Endothelial cell of umbilical vein (primary cell): ENCODE measurements around the gene ONECUT2. TPM values are rescaled to one million over a fixed set of nuclear protein-coding genes. Genes with fewer than 3 reads are reported as not detected.

Experiments
- BruUV-seq: library from RNA; stranded (reverse); fragments of 400-500 nt; replicated peaks from 2 replicates; lab custom pipeline; 2021; lab: Mats Ljungman, UMichigan
- CTCF ChIA-PET: fragments of 300-600, 350-600 bp; sonication (Branson Sonifier 250); formaldehyde crosslinking; loops from one replicate; lab custom pipeline; 2021; ENCODE audit warnings: antibody characterized with exemption, inconsistent platforms; lab: Charles Lee
- POLR2A ChIA-PET: fragments of 300-600, 350-600 bp; sonication (Branson Sonifier 250); formaldehyde crosslinking; loops from one replicate; lab custom pipeline; 2021; ENCODE audit warnings: antibody characterized with exemption, inconsistent platforms; lab: Charles Lee
- DNase-seq: peaks from one replicate; pipeline ENCODE4 v3.0.0-alpha.2; 2011; ENCODE audit warnings: low read depth, low spot score
- FAIRE-seq: peaks from 2 replicates; lab custom pipeline; 2011; peaks lifted over from hg19 to GRCh38; lab: Jason Lieb, UNC
- H2AFZ ChIP-seq: 2 replicates; pipeline ENCODE4 v1.6.0; 2012; ENCODE audit warnings: low read depth, low read length, control low read depth, inconsistent platforms
- H3K27ac ChIP-seq: 2 replicates; pipeline ENCODE4 v1.5.1; 2011; ENCODE audit warnings: low read depth, mild to moderate bottlenecking, control low read depth, low read length, moderate library complexity; ENCODE audit not compliant: insufficient read depth
- H3K27me3 ChIP-seq, 2 experiments: 2 replicates each; pipeline versions ENCODE4 v1.6.0 to v1.6.1; 2011; ENCODE audit warnings: low read length in 2 of 2, mixed read lengths in 1 of 2; ENCODE audit not compliant: control insufficient read depth in 2 of 2, insufficient read depth in 2 of 2
- H3K36me3 ChIP-seq, 2 experiments: 2 replicates in 1 of 2; 3 replicates in 1 of 2; pipeline ENCODE4 v1.5.1; 2011; ENCODE audit warnings: low read length in 2 of 2, mild to moderate bottlenecking in 1 of 2, moderate library complexity in 1 of 2; ENCODE audit not compliant: control insufficient read depth in 2 of 2, insufficient read depth in 2 of 2; ENCODE audit errors: extremely low read depth in 1 of 2
- H3K4me1 ChIP-seq: 3 replicates; pipeline ENCODE4 v1.5.1; 2011; ENCODE audit warnings: mild to moderate bottlenecking, low read length; ENCODE audit not compliant: control insufficient read depth, insufficient read depth; ENCODE audit errors: extremely low read depth
- H3K4me2 ChIP-seq: 2 replicates; pipeline ENCODE4 v1.6.1; 2011; ENCODE audit warnings: low read length, control low read depth, mixed read lengths; ENCODE audit not compliant: insufficient read depth
- H3K4me3 ChIP-seq, 3 experiments: fragments of 200-600 bp in 1 of 3; sonication (generic), shearing (Covaris generic) in 1 of 3; replicated peaks in 1 of 3; 2 replicates each; pipeline ENCODE4 v1.5.1; 2011 to 2016; ENCODE audit warnings: control low read depth in 3 of 3, low read length in 3 of 3, mild to moderate bottlenecking in 2 of 3, inconsistent platforms in 1 of 3, low read depth in 1 of 3, moderate library complexity in 1 of 3; ENCODE audit not compliant: insufficient read depth in 1 of 3
- H3K79me2 ChIP-seq: 2 replicates; pipeline ENCODE4 v1.6.0; 2012; ENCODE audit warnings: low read length, inconsistent platforms; ENCODE audit not compliant: control insufficient read depth, insufficient read depth
- H3K9ac ChIP-seq: replicated peaks from 2 replicates; pipeline ENCODE3; 2011; ENCODE audit warnings: low read length, control low read depth; ENCODE audit not compliant: insufficient read depth; ENCODE audit errors: extremely low read depth
- H3K9me1 ChIP-seq: replicated peaks from 3 replicates; pipeline ENCODE4 v1.6.0; 2011; ENCODE audit warnings: mild to moderate bottlenecking, low read length; ENCODE audit not compliant: control insufficient read depth, insufficient read depth; ENCODE audit errors: extremely low read depth
- H3K9me3 ChIP-seq: replicated peaks from 2 replicates; pipeline ENCODE4 v1.5.1; 2012; ENCODE audit warnings: low read length, inconsistent platforms; ENCODE audit not compliant: control insufficient read depth, insufficient read depth
- H4K20me1 ChIP-seq: replicated peaks from 2 replicates; pipeline ENCODE3; 2011; ENCODE audit warnings: mild to moderate bottlenecking, low read length; ENCODE audit not compliant: control insufficient read depth, insufficient read depth; ENCODE audit errors: extremely low read depth
- CTCF ChIP-seq, 2 donors: IDR thresholded peaks; 1 replicate in 1 of 2; 2 replicates in 1 of 2; pipeline ENCODE4 v1.5.1; 2011; ENCODE audit warnings: low read length in 2 of 2, mild to moderate bottlenecking in 2 of 2, moderate library complexity in 2 of 2, control low read depth in 1 of 2, inconsistent platforms in 1 of 2, low read depth in 1 of 2; ENCODE audit not compliant: insufficient read depth in 1 of 2; ENCODE audit errors: extremely low read depth in 1 of 2
- EZH2 ChIP-seq: IDR thresholded peaks from 2 replicates; pipeline ENCODE4 v1.6.1; 2012; ENCODE audit warnings: borderline replicate concordance, low read depth, mild to moderate bottlenecking, moderate library complexity, low read length, inconsistent platforms; ENCODE audit not compliant: severe bottlenecking
- FOS ChIP-seq: IDR thresholded peaks from 2 replicates; pipeline ENCODE4 v1.6.1; 2011; ENCODE audit warnings: mild to moderate bottlenecking, low read length, moderate library complexity, borderline replicate concordance; ENCODE audit not compliant: insufficient read depth
- GATA2 ChIP-seq: IDR thresholded peaks from 2 replicates; pipeline ENCODE4 v1.7.0; 2011; ENCODE audit warnings: low read depth, mild to moderate bottlenecking, moderate library complexity, mixed read lengths, low read length; ENCODE audit not compliant: insufficient read length, insufficient read depth
- JUN ChIP-seq: IDR thresholded peaks from 2 replicates; pipeline ENCODE4 v1.6.1; 2011; ENCODE audit warnings: borderline replicate concordance, low read depth; ENCODE audit not compliant: insufficient read length, insufficient read depth
- MAX ChIP-seq: IDR thresholded peaks from 2 replicates; pipeline ENCODE4 v1.6.1; 2011; ENCODE audit not compliant: insufficient read depth, insufficient read length
- MYC ChIP-seq: IDR thresholded peaks from one replicate; pipeline ENCODE4 v1.6.1; 2011; ENCODE audit warnings: mild to moderate bottlenecking, low read depth, low read length
- POLR2A ChIP-seq: IDR thresholded peaks from 2 replicates; pipeline ENCODE4 v1.6.1; 2012; ENCODE audit warnings: low read depth, mild to moderate bottlenecking, control low read depth, low read length
- POLR2AphosphoS5 ChIP-seq: IDR thresholded peaks from 2 replicates; pipeline ENCODE4 v1.6.1; 2012; ENCODE audit warnings: low read depth, mild to moderate bottlenecking, control low read depth, low read length, moderate library complexity; ENCODE audit not compliant: insufficient read depth
- dilution Hi-C: fragments of 300-500 bp; cut with MboI; formaldehyde crosslinking; loops from one replicate; pipeline ENCODE4 v1.15.0; 2019; ENCODE audit warnings: low sequenced_read_pairs; ENCODE audit not compliant: extremely low pct_ligation_motif_present
- intact Hi-C: fragments of 100-400 bp; cut with micrococcal nuclease; formaldehyde crosslinking; loops from one replicate; pipeline ENCODE4 v1.10.0; 2022
- polyA plus RNA-seq, 4 experiments: library from polyadenylated mRNA; depleted of rRNA in 3 of 4; stranded (reverse) in 3 of 4; unstranded in 1 of 4; fragments of >200 nt; gene quantifications; 2 replicates each; pipeline versions ENCODE4 v1.2.1 to v1.2.3, GENCODE V29; 2011 to 2012; ENCODE audit warnings: missing spikeins in 1 of 4
- total RNA-seq: library from RNA; stranded (reverse); gene quantifications from 2 replicates; pipeline ENCODE4 v1.2.3, GENCODE V29; 2021

The ONECUT2 gene
- total and polyA plus RNA-seq, 2 donors (not counting 3 experiments of a cell fraction or from before 2014, with no cell fraction given) = 0.01 to 0.62 TPM

GRCh38 chr18:57423821-57424220 is 11.4 kb upstream of the ONECUT2 start:
- no TSS peak for BruUV-seq
- FAIRE-seq (no peak), DNase-seq (no peak)
- Histone ChIP-seq H3K9me1 (no peaks in the 10 kb centered on the region), H3K27me3 (peaks cover 20 to 48% of the 10 kb centered on the region in 2 experiments), H4K20me1 (no peaks in the 10 kb centered on the region), H3K9ac (no peak overlapping the region), H2AFZ (no peak overlapping the region), H3K4me1 (no peaks in the 10 kb centered on the region), H3K27ac (no peak overlapping the region), H3K79me2 (no peaks in the 10 kb centered on the region), H3K9me3 (no peaks in the 10 kb centered on the region), H3K4me3 (no peak overlapping the region), H3K4me2 (no peak overlapping the region), H3K36me3 (no peaks in the 10 kb centered on the region)
- ChIA-PET POLR2A (no interaction called here), CTCF (no interaction called here)
- intact Hi-C loops (no loop called here), dilution Hi-C loops (no loop called here)
- TF ChIP-seq MAX (no peak), POLR2A (no peak), FOS (no peak), JUN (no peak), GATA2 (no peak), POLR2AphosphoS5 (no peak), CTCF (IDR thresholded peaks at IDR 0.05; ENCODE audit: extremely low read depth in 1 of 2, insufficient read depth in 1 of 2, low read depth in 1 of 2, low read length in 2 of 2) (no peak), EZH2 (no peak), MYC (no peak)
